Epithelial cell of esophagus (primary cell): ENCODE results near the gene BDH1.

Experiments
- DNase-seq: peaks from one replicate; pipeline ENCODE4 v3.0.0; 2010; ENCODE audit warnings: low read depth
- H3K4me3 ChIP-seq: 2 replicates; pipeline ENCODE4 v1.5.1; 2011; ENCODE audit warnings: mild to moderate bottlenecking, low read length, control low read depth
- CTCF ChIP-seq: IDR thresholded peaks from 2 replicates; pipeline ENCODE4 v1.5.1; 2011; ENCODE audit warnings: low read depth, mild to moderate bottlenecking, low read length, control low read depth, inconsistent platforms; ENCODE audit not compliant: insufficient read depth; ENCODE audit errors: missing control alignments

The BDH1 gene

GRCh38 chr3:197508051-197508451, 47.7 kb downstream of the BDH1 start:
- TF ChIP-seq CTCF: no peak
- no peak for DNase-seq
- H3K4me3 ChIP-seq: no peak overlapping the region

GRCh38 chr3:197507541-197507940, 48.2 kb downstream of the BDH1 start:
- H3K4me3 ChIP-seq: no peak overlapping the region
- no peak for DNase-seq
- TF ChIP-seq CTCF: no peak

GRCh38 chr3:197507081-197507480, 48.7 kb downstream of the BDH1 start:
- H3K4me3 ChIP-seq: no peak overlapping the region
- DNase-seq: peak; percentile 63
- TF ChIP-seq CTCF: no peak

GRCh38 chr3:197505796-197506548, 49.8 kb downstream of the BDH1 start:
- TF ChIP-seq CTCF: no peak
- H3K4me3 ChIP-seq: no peak overlapping the region
- DNase-seq: no peak

GRCh38 chr3:197504641-197505121, 51.1 kb downstream of the BDH1 start:
- H3K4me3 ChIP-seq: no peak overlapping the region
- no peak for TF ChIP-seq CTCF
- no peak for DNase-seq

- DNase-seq: no peak
- no peak for TF ChIP-seq CTCF
- no peak overlapping the region for H3K4me3 ChIP-seq
Measured at GRCh38 chr3:197504229-197504628, 51.5 kb downstream of the BDH1 start.

GRCh38 chr3:197503652-197504051, 52.1 kb downstream of the BDH1 start:
- no peak for TF ChIP-seq CTCF
- DNase-seq: no peak
- H3K4me3 ChIP-seq: no peak overlapping the region
